Left lung (tissue), 10 donors: ENCODE data around the gene LTBP2. TPM values are rescaled to one million over a fixed set of nuclear protein-coding genes. Genes with fewer than 3 reads are reported as not detected.
A peak's percentile ranks its signal among the peaks of the same experiment; 100 is the strongest.

Source experiments
- ATAC-seq: fragments of 200-7000 bp; cut with Tn5 transposase; one replicate; pipeline ENCODE4 v1.9.1; 2020; ENCODE audit warnings: moderate library complexity
- DNase-seq, 4 donors: peaks; one replicate each; pipeline ENCODE4 v3.0.0-alpha.2; 2013 to 2020
- H3K27ac ChIP-seq, 2 donors: fragments of 200-600 bp; sonication (generic) in 1 of 2; one replicate each; pipeline versions ENCODE4 v1.5.0 to v1.8.0; 2020 to 2021
- H3K27me3 ChIP-seq, 2 donors: fragments of 200-600 bp; sonication (generic) in 1 of 2; one replicate each; pipeline versions ENCODE4 v1.5.0 to v1.8.0; 2020 to 2021
- H3K36me3 ChIP-seq, 2 donors: fragments of 200-600 bp; sonication (generic) in 1 of 2; one replicate each; pipeline versions ENCODE4 v1.5.0 to v1.8.0; 2020 to 2021
- H3K4me1 ChIP-seq, 2 donors: fragments of 200-600 bp; one replicate each; pipeline ENCODE4 v1.8.0; 2021
- H3K4me3 ChIP-seq, 2 donors: fragments of 200-600 bp; sonication (generic) in 1 of 2; one replicate each; pipeline versions ENCODE4 v1.5.0 to v1.8.0; 2020 to 2021; ENCODE audit warnings: mild to moderate bottlenecking in 1 of 2
- H3K9me3 ChIP-seq, 2 donors: fragments of 200-600 bp; sonication (generic) in 1 of 2; one replicate each; pipeline versions ENCODE4 v1.5.0 to v1.8.0; 2020 to 2021
- CTCF ChIP-seq, 2 donors: fragments of 200-600 bp; sonication (generic) in 1 of 2; IDR thresholded peaks; one replicate each; pipeline versions ENCODE4 v1.5.0 to v1.8.0; 2021; ENCODE audit warnings: antibody characterized with exemption in 2 of 2
- intact Hi-C, 2 donors: fragments of 100-400 bp; cut with DNase I; formaldehyde crosslinking; loops; one replicate each; pipeline versions ENCODE4 v1.11.2 to v1.14.2; 2022
- polyA plus RNA-seq, 6 donors: library from polyadenylated mRNA; unstranded; fragments of 120-200 nt; gene quantifications; one replicate each; pipeline ENCODE4 v1.2.1, GENCODE V29; 2013; ENCODE audit not compliant: insufficient read length in 6 of 6
- total RNA-seq, 2 donors: library from RNA; stranded (reverse); fragmentation: NEBNext Ultra II Directional; extraction: Animal tissue kit (Norgen Biotek cat#: 25700); gene quantifications; one replicate each; pipeline ENCODE4 v1.2.1, GENCODE V29; 2021
- donor health status: DM: no; HTN: yes; CAD: no.
- donor health status: DM: no; HTN: no; CAD: no.

LTBP2 gene
- total and polyA plus RNA-seq, 8 donors, result 14.0 to 154 (median 19.3) TPM

GRCh38 chr14:74554742-74555362 lies 57.2 kb downstream of the LTBP2 start:
- Histone ChIP-seq H3K27ac (no peak overlapping the region), H3K4me3 (no peak overlapping the region), H3K36me3 (no peaks in the 10 kb centered on the region), H3K9me3 (no peaks in the 10 kb centered on the region), H3K27me3 (no peaks in the 10 kb centered on the region), H3K4me1 (peaks cover 3 to 25% of the 10 kb centered on the region in 2 donors)
- TF ChIP-seq CTCF (IDR thresholded peaks at IDR 0.05), result no peak
- ATAC-seq, result no peak
- DNase-seq, result no peak
- intact Hi-C loops, result no loop called here

DNA sequence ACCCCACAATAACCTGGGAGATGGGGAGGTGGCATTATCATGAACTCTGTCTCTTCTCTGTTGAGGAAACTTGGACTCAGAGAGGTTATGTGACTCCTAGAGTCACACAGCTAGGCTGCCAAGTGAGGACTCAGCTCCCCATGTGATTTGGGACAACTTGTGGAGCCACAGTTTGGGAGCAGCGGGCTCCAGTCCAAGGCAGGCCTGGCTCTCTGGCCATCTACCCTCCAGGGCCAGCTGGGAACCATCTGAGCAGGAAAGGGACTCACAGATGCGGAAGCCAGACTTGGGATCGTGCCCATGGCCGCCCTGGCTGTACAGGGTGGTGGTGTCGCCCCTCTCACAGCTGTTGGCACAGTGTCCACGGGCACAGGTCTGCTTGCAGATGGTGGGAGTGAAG lies 59.4 kb downstream of the LTBP2 start:
- ATAC-seq (peak; percentile 17), DNase-seq (peak in 2 of 4 donors; percentile 75 to 86)
- no peak overlapping the region for H3K4me3 ChIP-seq
- intact Hi-C loops, result no loop called here
- H3K27ac ChIP-seq, result peak overlapping the region; percentile 26 to 55
- no peak for TF ChIP-seq CTCF (IDR thresholded peaks at IDR 0.05)
- H3K9me3 ChIP-seq, result no peaks in the 10 kb centered on the region
- H3K27me3 ChIP-seq, result no peaks in the 10 kb centered on the region
- H3K4me1 ChIP-seq, result peaks cover 3 to 22% of the 10 kb centered on the region in 2 donors
- H3K36me3 ChIP-seq, result no peaks in the 10 kb centered on the region

- intact Hi-C loops, result no loop called here
- peak overlapping the region in 1 of 2 donors; percentile 55 for H3K27ac ChIP-seq
- no peaks in the 10 kb centered on the region for H3K27me3 ChIP-seq
- DNase-seq, result peak in 1 of 4 donors; percentile 75
- H3K36me3 ChIP-seq, result no peaks in the 10 kb centered on the region
- TF ChIP-seq CTCF (IDR thresholded peaks at IDR 0.05), result no peak
- H3K9me3 ChIP-seq, result no peaks in the 10 kb centered on the region
- no peak overlapping the region for H3K4me3 ChIP-seq
- no peak for ATAC-seq
- peaks cover 3 to 22% of the 10 kb centered on the region in 2 donors for H3K4me1 ChIP-seq
Measured at GRCh38 chr14:74551431-74552371, 60.3 kb downstream of the LTBP2 start.

GRCh38 chr14:74551001-74551400 lies 61.0 kb downstream of the LTBP2 start:
- TF ChIP-seq CTCF (IDR thresholded peaks at IDR 0.05), result no peak
- ATAC-seq (no peak), DNase-seq (no peak)
- H3K9me3 ChIP-seq, result no peaks in the 10 kb centered on the region
- intact Hi-C loops, result no loop called here
- H3K36me3 ChIP-seq, result no peaks in the 10 kb centered on the region
- no peak overlapping the region for H3K27ac ChIP-seq
- peaks cover 3 to 22% of the 10 kb centered on the region in 2 donors for H3K4me1 ChIP-seq
- no peaks in the 10 kb centered on the region for H3K27me3 ChIP-seq
- no peak overlapping the region for H3K4me3 ChIP-seq

- no peak overlapping the region for H3K27ac ChIP-seq
- H3K36me3 ChIP-seq, result no peaks in the 10 kb centered on the region
- no peaks in the 10 kb centered on the region for H3K27me3 ChIP-seq
- intact Hi-C loops, result no loop called here
- no peak for DNase-seq
- H3K4me3 ChIP-seq, result no peak overlapping the region
- TF ChIP-seq CTCF (IDR thresholded peaks at IDR 0.05), result no peak
- ATAC-seq, result no peak
- H3K9me3 ChIP-seq, result no peaks in the 10 kb centered on the region
- H3K4me1 ChIP-seq, result peaks cover 3 to 22% of the 10 kb centered on the region in 2 donors
Measured at GRCh38 chr14:74550071-74550470, 62.0 kb downstream of the LTBP2 start.
